Measurements from ENCODE around the gene ZNF783. TPM values are rescaled to one million over a fixed set of nuclear protein-coding genes. Genes with fewer than 3 reads are reported as not detected.

The ZNF783 gene
- total RNA-seq, 2 donors from 2014 or later: 14.0 to 27.9 TPM

- no peak overlapping the region for H3K4me3 Mint-ChIP-seq
- DNase-seq (ENCODE audit: low spot score) (no peak), ATAC-seq (no peak)
Observed at GRCh38 chr7:149280661-149281507, 18.9 kb downstream of the ZNF783 start.

GRCh38 chr7:149281508-149282330, 19.7 kb downstream of the ZNF783 start:
- Mint-ChIP-seq H3K4me1 (ENCODE audit: low read depth in 2 of 2) (peaks cover 20% of the 10 kb centered on the region in 2 donors), H3K4me3 (no peak overlapping the region), H3K36me3 (peaks cover 4% of the 10 kb centered on the region), H3K27ac (no peak overlapping the region), H3K27me3 (no peaks in the 10 kb centered on the region), H3K9me3 (no peaks in the 10 kb centered on the region)
- DNase-seq (ENCODE audit: low spot score) (no peak), ATAC-seq (no peak)

More at GRCh38 chr7:149280661-149281507, 18.9 kb downstream of the ZNF783 start:
- Mint-ChIP-seq H3K4me1 (ENCODE audit: low read depth in 2 of 2) (peaks cover 12 to 16% of the 10 kb centered on the region in 2 donors), H3K9me3 (no peaks in the 10 kb centered on the region), H3K27ac (no peak overlapping the region), H3K27me3 (no peaks in the 10 kb centered on the region), H3K36me3 (peaks cover 8% of the 10 kb centered on the region)

GRCh38 chr7:149282331-149282655, 20.3 kb downstream of the ZNF783 start:
- DNase-seq (ENCODE audit: low spot score) (no peak), ATAC-seq (no peak)
- Mint-ChIP-seq H3K27ac (no peak overlapping the region), H3K27me3 (no peaks in the 10 kb centered on the region), H3K9me3 (no peaks in the 10 kb centered on the region), H3K4me1 (ENCODE audit: low read depth in 2 of 2) (peaks cover 25 to 26% of the 10 kb centered on the region in 2 donors), H3K4me3 (no peak overlapping the region), H3K36me3 (peaks cover 4% of the 10 kb centered on the region)

GRCh38 chr7:149283321-149283720, 21.3 kb downstream of the ZNF783 start:
- no peaks in the 10 kb centered on the region for H3K36me3 Mint-ChIP-seq
- H3K4me3 Mint-ChIP-seq: no peak overlapping the region
- no peaks in the 10 kb centered on the region for H3K27me3 Mint-ChIP-seq
- H3K27ac Mint-ChIP-seq: no peak overlapping the region
- peaks cover 27 to 28% of the 10 kb centered on the region in 2 donors for H3K4me1 Mint-ChIP-seq (ENCODE audit: low read depth in 2 of 2)
- ATAC-seq (no peak), DNase-seq (ENCODE audit: low spot score) (no peak)
- H3K9me3 Mint-ChIP-seq: no peaks in the 10 kb centered on the region

- no peak for ATAC-seq
- DNase-seq (ENCODE audit: low spot score): no peak
- Mint-ChIP-seq H3K4me1 (ENCODE audit: low read depth in 2 of 2) (peaks cover 27 to 28% of the 10 kb centered on the region in 2 donors), H3K27ac (no peak overlapping the region), H3K4me3 (peak overlapping the region; percentile 93), H3K9me3 (no peaks in the 10 kb centered on the region), H3K36me3 (no peaks in the 10 kb centered on the region), H3K27me3 (no peaks in the 10 kb centered on the region)
Observed at GRCh38 chr7:149284343-149284742, 22.3 kb downstream of the ZNF783 start.

- ATAC-seq: peak; percentile 98 to 99
- peaks cover 27 to 28% of the 10 kb centered on the region in 2 donors for H3K4me1 Mint-ChIP-seq (ENCODE audit: low read depth in 2 of 2)
- H3K27me3 Mint-ChIP-seq: no peaks in the 10 kb centered on the region
- H3K4me3 Mint-ChIP-seq: peak overlapping the region; percentile 93
- no peaks in the 10 kb centered on the region for H3K36me3 Mint-ChIP-seq
- peak overlapping the region; percentile 46 to 71 for H3K27ac Mint-ChIP-seq
- H3K9me3 Mint-ChIP-seq: no peaks in the 10 kb centered on the region
- peak; percentile 96 for DNase-seq (ENCODE audit: low spot score)
Observed at GRCh38 chr7:149284850-149285585, 23.0 kb downstream of the ZNF783 start.

- no peaks in the 10 kb centered on the region for H3K27me3 Mint-ChIP-seq
- no peaks in the 10 kb centered on the region for H3K36me3 Mint-ChIP-seq
- ATAC-seq: no peak
- H3K4me1 Mint-ChIP-seq (ENCODE audit: low read depth in 2 of 2): peaks cover 29% of the 10 kb centered on the region in 2 donors
- no peaks in the 10 kb centered on the region for H3K9me3 Mint-ChIP-seq
- DNase-seq (ENCODE audit: low spot score): no peak
- H3K27ac Mint-ChIP-seq: peak overlapping the region; percentile 46 to 71
- H3K4me3 Mint-ChIP-seq: peak overlapping the region; percentile 93
Observed at GRCh38 chr7:149285603-149286002, 23.6 kb downstream of the ZNF783 start.

GRCh38 chr7:149286811-149287400, 24.9 kb downstream of the ZNF783 start:
- Mint-ChIP-seq H3K4me3 (no peak overlapping the region), H3K9me3 (no peaks in the 10 kb centered on the region), H3K27ac (no peak overlapping the region), H3K36me3 (no peaks in the 10 kb centered on the region), H3K4me1 (ENCODE audit: low read depth in 2 of 2) (peaks cover 32 to 33% of the 10 kb centered on the region in 2 donors), H3K27me3 (no peaks in the 10 kb centered on the region)
- DNase-seq (ENCODE audit: low spot score) (no peak), ATAC-seq (no peak)

- Mint-ChIP-seq H3K4me3 (no peak overlapping the region), H3K27ac (no peak overlapping the region), H3K4me1 (ENCODE audit: low read depth in 2 of 2) (peaks cover 32 to 33% of the 10 kb centered on the region in 2 donors), H3K27me3 (no peaks in the 10 kb centered on the region), H3K36me3 (no peaks in the 10 kb centered on the region), H3K9me3 (no peaks in the 10 kb centered on the region)
- no peak for DNase-seq (ENCODE audit: low spot score)
- no peak for ATAC-seq
Observed at GRCh38 chr7:149287622-149288021, 25.6 kb downstream of the ZNF783 start.

GRCh38 chr7:149289262-149289661, 27.3 kb downstream of the ZNF783 start:
- Mint-ChIP-seq H3K4me1 (ENCODE audit: low read depth in 2 of 2) (peaks cover 30 to 32% of the 10 kb centered on the region in 2 donors), H3K9me3 (no peaks in the 10 kb centered on the region), H3K4me3 (no peak overlapping the region), H3K27ac (no peak overlapping the region), H3K27me3 (no peaks in the 10 kb centered on the region), H3K36me3 (no peaks in the 10 kb centered on the region)
- DNase-seq (ENCODE audit: low spot score) (no peak), ATAC-seq (no peak)

- H3K36me3 Mint-ChIP-seq: no peaks in the 10 kb centered on the region
Observed at GRCh38 chr7:149289856-149290255, 27.9 kb downstream of the ZNF783 start.

GRCh38 chr7:149291036-149291780, 29.2 kb downstream of the ZNF783 start:
- Mint-ChIP-seq H3K9me3 (no peaks in the 10 kb centered on the region), H3K4me1 (ENCODE audit: low read depth in 2 of 2) (peaks cover 16 to 17% of the 10 kb centered on the region in 2 donors), H3K4me3 (no peak overlapping the region), H3K27ac (no peak overlapping the region), H3K27me3 (no peaks in the 10 kb centered on the region), H3K36me3 (no peaks in the 10 kb centered on the region)
- peak in 1 of 2 donors; percentile 39 for ATAC-seq
- DNase-seq (ENCODE audit: low spot score): no peak

More at GRCh38 chr7:149289856-149290255, 27.9 kb downstream of the ZNF783 start:
- no peak overlapping the region for H3K27ac Mint-ChIP-seq
- no peak overlapping the region for H3K4me3 Mint-ChIP-seq
- ATAC-seq (no peak), DNase-seq (ENCODE audit: low spot score) (no peak)
- no peaks in the 10 kb centered on the region for H3K27me3 Mint-ChIP-seq
- H3K4me1 Mint-ChIP-seq (ENCODE audit: low read depth in 2 of 2): peaks cover 25 to 26% of the 10 kb centered on the region in 2 donors
- no peaks in the 10 kb centered on the region for H3K9me3 Mint-ChIP-seq
